PC-9 (cell line): ENCODE measurements around the gene CPED1. TPM values are rescaled to one million over a fixed set of nuclear protein-coding genes. Genes with fewer than 3 reads are reported as not detected.

Source experiments
- BruUV-seq: library from RNA; stranded (reverse); fragments of 400-500 nt; replicated peaks from 2 replicates; lab custom pipeline; 2021; lab: Mats Ljungman, UMichigan
- CTCF ChIA-PET: fragments of 300-600 bp; sonication (Branson Sonifier 250); formaldehyde crosslinking; loops from one replicate; lab custom pipeline; 2022; ENCODE audit warnings: antibody characterized with exemption; lab: Charles Lee
- POLR2A ChIA-PET: fragments of 300-600 bp; sonication (Branson Sonifier 250); formaldehyde crosslinking; loops from one replicate; lab custom pipeline; 2022; ENCODE audit warnings: antibody characterized with exemption; ENCODE audit not compliant: unreplicated experiment; lab: Charles Lee
- DNase-seq, 2 experiments: peaks; one replicate each; pipeline versions ENCODE4 v3.0.0 to v3.0.0-alpha.2; 2015 to 2022; ENCODE audit warnings: mixed read lengths in 1 of 2
- H2AFZ ChIP-seq: fragments of 200-600 bp; sonication (generic); 2 replicates; pipeline ENCODE4 v1.8.1; 2017; ENCODE audit warnings: antibody characterized with exemption
- H3F3A ChIP-seq: fragments of 200-600 bp; sonication (generic); 2 replicates; pipeline ENCODE4 v1.8.1; 2017; ENCODE audit warnings: antibody characterized with exemption, mild to moderate bottlenecking, low read depth; ENCODE audit not compliant: insufficient read depth
- H3K27ac ChIP-seq: fragments of 200-600 bp; sonication (generic); 2 replicates; pipeline ENCODE4 v1.6.1; 2016; ENCODE audit warnings: mixed run types
- H3K27me3 ChIP-seq: fragments of 200-600 bp; sonication (generic); 2 replicates; pipeline ENCODE4 v1.6.1; 2016; ENCODE audit warnings: low read depth, mixed run types; ENCODE audit not compliant: insufficient read depth
- H3K36me3 ChIP-seq: fragments of 200-600 bp; sonication (generic); 2 replicates; pipeline ENCODE4 v1.6.1; 2016; ENCODE audit warnings: low read depth, mixed run types
- H3K4me1 ChIP-seq: fragments of 200-600 bp; sonication (generic); replicated peaks from 2 replicates; pipeline ENCODE4 v1.6.1; 2016; ENCODE audit warnings: mixed run types; ENCODE audit not compliant: insufficient read depth
- H3K4me2 ChIP-seq: fragments of 200-600 bp; sonication (generic); 2 replicates; pipeline ENCODE4 v1.6.1; 2017; ENCODE audit warnings: mixed run types
- H3K4me3 ChIP-seq: fragments of 200-600 bp; sonication (generic); 2 replicates; pipeline ENCODE4 v1.6.1; 2016; ENCODE audit warnings: mixed run types
- H3K79me2 ChIP-seq: fragments of 200-600 bp; sonication (generic); 2 replicates; pipeline ENCODE4 v1.6.1; 2017; ENCODE audit warnings: low read depth, mixed run types
- H3K9me2 ChIP-seq: fragments of 200-600 bp; sonication (generic); 2 replicates; pipeline ENCODE4 v1.8.1; 2017; ENCODE audit warnings: mild to moderate bottlenecking; ENCODE audit not compliant: insufficient read depth
- H3K9me3 ChIP-seq: fragments of 200-600 bp; sonication (generic); 2 replicates; pipeline ENCODE4 v1.8.1; 2016; ENCODE audit warnings: low read depth; ENCODE audit not compliant: insufficient read depth
- H4K20me1 ChIP-seq: fragments of 200-600 bp; sonication (generic); 2 replicates; pipeline ENCODE4 v1.8.1; 2017; ENCODE audit not compliant: insufficient read depth
- EZH2 ChIP-seq: fragments of 200-600 bp; sonication (generic); IDR thresholded peaks from 2 replicates; pipeline ENCODE4 v1.8.0; 2017; ENCODE audit warnings: antibody characterized with exemption, low read depth
- intact Hi-C: fragments of 100-400 bp; cut with micrococcal nuclease; formaldehyde crosslinking; loops from one replicate; pipeline ENCODE4 v1.10.0; 2022; ENCODE audit not compliant: unreplicated experiment
- total RNA-seq: library from RNA; stranded (reverse); gene quantifications from 2 replicates; pipeline ENCODE4 v1.2.3, GENCODE V29; 2021
- TF ChIP-seq, protein P1 (sequence below): fragments of 200-600 bp; sonication (generic); conservative IDR thresholded peaks from 2 replicates; pipeline ENCODE4 v1.6.1; 2017; ENCODE audit warnings: mixed run types, antibody characterized with exemption, mild to moderate bottlenecking, moderate library complexity

Gene CPED1
- total RNA-seq, 1 experiment from 2014 or later: 2.4 TPM

GRCh38 chr7:121303422-121304101 lies 315.1 kb downstream of the CPED1 start:
- H3K4me3 ChIP-seq: no peak overlapping the region
- H4K20me1 ChIP-seq: no peaks in the 10 kb centered on the region
- no peaks in the 10 kb centered on the region for H3K9me3 ChIP-seq
- H3K9me2 ChIP-seq: no peaks in the 10 kb centered on the region; the same call in 1 of the 2 replicates
- intact Hi-C loops: no loop called here
- no peaks in the 10 kb centered on the region for H3F3A ChIP-seq
- H2AFZ ChIP-seq: no peak overlapping the region
- no peak overlapping the region for H3K4me2 ChIP-seq
- no peak overlapping the region for H3K27ac ChIP-seq
- POLR2A ChIA-PET: no interaction called here
- BruUV-seq: no TSS peak
- no peaks in the 10 kb centered on the region for H3K27me3 ChIP-seq
- H3K4me1 ChIP-seq: no peaks in the 10 kb centered on the region
- no peaks in the 10 kb centered on the region for H3K79me2 ChIP-seq
- CTCF ChIA-PET: no interaction called here
- DNase-seq: no peak
- H3K36me3 ChIP-seq: no peaks in the 10 kb centered on the region
- TF ChIP-seq, protein P1, sequence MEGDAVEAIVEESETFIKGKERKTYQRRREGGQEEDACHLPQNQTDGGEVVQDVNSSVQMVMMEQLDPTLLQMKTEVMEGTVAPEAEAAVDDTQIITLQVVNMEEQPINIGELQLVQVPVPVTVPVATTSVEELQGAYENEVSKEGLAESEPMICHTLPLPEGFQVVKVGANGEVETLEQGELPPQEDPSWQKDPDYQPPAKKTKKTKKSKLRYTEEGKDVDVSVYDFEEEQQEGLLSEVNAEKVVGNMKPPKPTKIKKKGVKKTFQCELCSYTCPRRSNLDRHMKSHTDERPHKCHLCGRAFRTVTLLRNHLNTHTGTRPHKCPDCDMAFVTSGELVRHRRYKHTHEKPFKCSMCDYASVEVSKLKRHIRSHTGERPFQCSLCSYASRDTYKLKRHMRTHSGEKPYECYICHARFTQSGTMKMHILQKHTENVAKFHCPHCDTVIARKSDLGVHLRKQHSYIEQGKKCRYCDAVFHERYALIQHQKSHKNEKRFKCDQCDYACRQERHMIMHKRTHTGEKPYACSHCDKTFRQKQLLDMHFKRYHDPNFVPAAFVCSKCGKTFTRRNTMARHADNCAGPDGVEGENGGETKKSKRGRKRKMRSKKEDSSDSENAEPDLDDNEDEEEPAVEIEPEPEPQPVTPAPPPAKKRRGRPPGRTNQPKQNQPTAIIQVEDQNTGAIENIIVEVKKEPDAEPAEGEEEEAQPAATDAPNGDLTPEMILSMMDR: no peak
- TF ChIP-seq EZH2: no peak

DNA sequence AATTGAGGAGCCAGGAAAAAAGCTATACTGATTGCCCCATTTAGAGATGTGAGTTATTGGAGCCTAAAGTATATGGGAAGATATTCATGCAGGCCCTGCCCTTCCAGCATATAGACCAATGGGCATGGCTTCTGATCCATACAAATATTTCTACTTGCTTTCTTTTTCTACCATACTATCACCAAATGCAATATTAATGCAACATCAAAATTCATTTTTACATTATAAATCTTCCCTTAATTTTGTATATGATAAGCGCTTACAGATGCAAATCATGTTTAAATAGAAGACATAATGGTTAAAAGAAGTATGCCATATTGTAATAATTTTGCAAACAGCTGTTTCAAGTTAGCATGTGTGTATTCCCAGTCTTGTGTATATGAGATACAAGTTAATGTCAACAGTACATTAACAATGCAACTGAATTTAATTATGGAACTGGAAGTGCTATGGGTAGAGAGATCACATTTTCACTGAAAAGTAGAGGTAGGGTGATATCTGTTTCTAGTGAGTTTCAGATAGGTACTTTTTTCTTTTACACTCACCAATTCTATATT lies 315.7 kb downstream of the CPED1 start:
- POLR2A ChIA-PET: no interaction called here
- CTCF ChIA-PET: no interaction called here
- no peak for DNase-seq
- Histone ChIP-seq H2AFZ (no peak overlapping the region), H3K4me3 (no peak overlapping the region), H3K4me1 (no peaks in the 10 kb centered on the region), H3K27me3 (no peaks in the 10 kb centered on the region), H3K9me3 (no peaks in the 10 kb centered on the region), H4K20me1 (no peaks in the 10 kb centered on the region), H3K27ac (no peak overlapping the region), H3K9me2 (no peaks in the 10 kb centered on the region; the same call in 1 of the 2 replicates), H3K79me2 (no peaks in the 10 kb centered on the region), H3K36me3 (no peaks in the 10 kb centered on the region), H3K4me2 (no peak overlapping the region), H3F3A (no peaks in the 10 kb centered on the region)
- no peak for TF ChIP-seq EZH2
- TF ChIP-seq, protein P1: no peak
- intact Hi-C loops: no loop called here
- no TSS peak for BruUV-seq

- H3K36me3 ChIP-seq: no peaks in the 10 kb centered on the region
- ChIA-PET POLR2A (no interaction called here), CTCF (no interaction called here)
- no peak for DNase-seq
- no TSS peak for BruUV-seq
- no peaks in the 10 kb centered on the region for H3K4me1 ChIP-seq
- no peaks in the 10 kb centered on the region; the same call in 1 of the 2 replicates for H3K9me2 ChIP-seq
- H3K27ac ChIP-seq: no peak overlapping the region
- H3K9me3 ChIP-seq: no peaks in the 10 kb centered on the region
- intact Hi-C loops: no loop called here
- TF ChIP-seq EZH2: no peak
- TF ChIP-seq, protein P1: no peak
- no peak overlapping the region for H2AFZ ChIP-seq
- no peak overlapping the region for H3K4me2 ChIP-seq
- H4K20me1 ChIP-seq: no peaks in the 10 kb centered on the region
- no peaks in the 10 kb centered on the region for H3F3A ChIP-seq
- no peaks in the 10 kb centered on the region for H3K79me2 ChIP-seq
- no peaks in the 10 kb centered on the region for H3K27me3 ChIP-seq
- no peak overlapping the region for H3K4me3 ChIP-seq
Observed at GRCh38 chr7:121305109-121305508, 316.6 kb downstream of the CPED1 start.
